GM21360 (cell line): ENCODE measurements around the gene MPZL1.
A peak's percentile ranks its signal among the peaks of the same experiment; 100 is the strongest.

Source experiments
- ATAC-seq: cut with Tn5 transposase; IDR thresholded peaks from one replicate; pipeline ENCODE4 v1.9.1; 2021; ENCODE audit warnings: mild to moderate bottlenecking, moderate library complexity; ENCODE audit not compliant: unreplicated experiment

Gene MPZL1

GRCh38 chr1:167775178-167775577, 53.4 kb downstream of the MPZL1 start:
- no peak for ATAC-seq

DNA sequence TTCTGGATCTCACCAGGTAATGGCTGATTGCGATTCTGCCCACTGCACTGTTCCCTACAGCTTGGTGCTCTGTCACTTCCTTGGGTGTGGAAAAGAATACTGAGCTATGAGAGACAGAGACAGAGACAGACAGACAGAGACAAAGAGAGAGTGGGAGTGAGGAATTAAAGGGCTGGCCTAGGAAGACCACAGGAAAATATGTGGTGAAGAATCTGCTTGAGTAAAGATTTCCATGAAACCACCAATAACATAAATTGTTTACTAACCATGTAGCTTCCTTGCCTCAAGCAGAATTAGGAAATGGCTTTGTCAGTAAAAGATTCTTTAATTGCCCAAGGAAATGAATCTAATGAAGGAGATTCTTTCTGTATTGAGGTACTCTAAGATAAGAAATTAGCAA, 54.4 kb downstream of the MPZL1 start:
- no peak for ATAC-seq

DNA sequence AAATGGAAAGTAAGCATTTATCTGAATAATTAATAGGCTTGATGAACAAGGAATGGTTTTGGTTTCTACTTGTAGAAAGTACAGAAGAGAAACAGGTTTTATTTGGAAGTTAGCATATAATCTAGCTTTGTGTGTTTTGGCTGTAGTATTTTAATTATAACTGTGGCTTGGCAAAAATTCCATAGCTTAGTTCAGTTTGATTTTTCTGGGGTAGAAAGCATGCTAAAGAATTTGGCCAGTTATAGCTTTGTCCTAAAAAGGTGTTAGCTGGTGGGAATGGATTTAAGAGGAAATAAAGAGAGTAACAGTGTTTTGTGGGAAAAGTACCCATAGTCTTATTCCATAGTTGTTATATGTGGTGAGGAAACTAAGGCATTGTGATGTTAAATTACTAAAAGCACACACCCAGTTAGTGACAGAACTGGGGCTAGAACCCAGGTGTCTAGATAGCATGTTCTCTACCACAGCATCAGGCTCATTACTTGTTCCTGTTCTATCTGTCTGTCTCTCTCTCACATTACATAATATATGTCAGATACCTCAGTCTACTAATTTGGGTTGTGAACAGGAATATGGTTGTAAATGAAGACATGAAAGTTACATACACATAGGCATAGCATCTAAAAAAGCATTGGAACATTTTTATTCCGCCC, 55.0 kb downstream of the MPZL1 start:
- ATAC-seq: no peak

- no peak for ATAC-seq
These were observed 55.5 kb downstream of the MPZL1 start for GRCh38 chr1:167777269-167777650.

- ATAC-seq: no peak
These were observed 59.8 kb downstream of the MPZL1 start for GRCh38 chr1:167781558-167781957.

DNA sequence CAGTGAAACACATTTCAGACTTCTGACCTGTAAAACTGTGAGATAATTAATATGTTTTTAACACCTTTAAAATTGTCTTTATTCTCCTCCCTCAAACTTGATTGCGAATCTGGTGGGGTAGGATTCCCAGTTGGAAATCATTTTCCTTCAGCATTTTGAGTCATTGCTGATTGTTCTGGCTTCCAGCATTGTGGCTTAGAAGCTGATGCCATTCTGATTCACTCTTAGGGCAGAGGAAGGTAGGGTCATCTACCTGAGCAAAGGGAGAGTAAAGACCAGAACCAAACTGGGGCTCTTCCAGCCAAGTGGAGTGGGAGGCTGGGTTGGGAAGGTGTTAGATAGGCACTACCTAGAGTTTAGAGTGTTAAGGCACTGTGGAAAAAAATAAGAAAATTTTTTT, 61.2 kb downstream of the MPZL1 start:
- no peak for ATAC-seq

- ATAC-seq: no peak
These were observed 63.2 kb downstream of the MPZL1 start for GRCh38 chr1:167784876-167785550.

DNA sequence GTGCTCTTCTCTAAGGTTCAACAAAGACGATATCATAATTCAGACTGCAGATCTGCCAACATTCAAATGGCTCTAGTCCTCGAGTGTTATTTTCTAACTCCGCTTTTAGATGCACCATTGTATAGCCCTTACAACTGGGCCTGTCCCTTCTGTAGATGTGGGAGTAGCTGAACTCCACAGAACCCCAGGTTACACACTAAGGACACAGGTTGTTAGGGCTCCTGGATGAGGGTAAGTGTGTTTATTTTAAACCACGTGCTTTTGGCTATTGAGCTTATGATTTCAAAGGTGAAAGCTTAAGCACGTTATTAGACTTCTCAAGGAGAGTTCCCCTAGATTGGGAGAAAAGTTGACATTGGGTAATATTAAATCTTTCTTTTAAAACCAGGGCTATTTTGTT, 64.7 kb downstream of the MPZL1 start:
- ATAC-seq: no peak

DNA sequence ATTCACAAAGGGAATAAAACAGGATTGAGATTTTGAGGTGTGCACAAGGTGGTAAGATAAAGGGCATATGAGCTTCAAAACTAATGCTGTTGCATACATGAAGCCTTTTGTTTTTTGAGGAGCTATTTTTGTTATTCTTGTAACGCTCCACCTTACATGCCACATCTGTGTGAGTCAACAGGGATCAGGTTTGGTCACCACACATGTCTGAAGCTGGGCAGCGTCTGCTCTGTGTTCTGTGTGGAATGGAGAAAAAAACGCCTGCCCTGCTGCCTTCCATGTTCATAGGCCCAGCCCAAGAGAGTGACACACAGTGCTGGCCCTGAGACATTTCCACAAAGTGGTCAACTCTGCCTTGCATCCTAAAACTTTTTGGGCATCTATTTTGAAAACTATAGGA, 67.7 kb downstream of the MPZL1 start:
- no peak for ATAC-seq

DNA sequence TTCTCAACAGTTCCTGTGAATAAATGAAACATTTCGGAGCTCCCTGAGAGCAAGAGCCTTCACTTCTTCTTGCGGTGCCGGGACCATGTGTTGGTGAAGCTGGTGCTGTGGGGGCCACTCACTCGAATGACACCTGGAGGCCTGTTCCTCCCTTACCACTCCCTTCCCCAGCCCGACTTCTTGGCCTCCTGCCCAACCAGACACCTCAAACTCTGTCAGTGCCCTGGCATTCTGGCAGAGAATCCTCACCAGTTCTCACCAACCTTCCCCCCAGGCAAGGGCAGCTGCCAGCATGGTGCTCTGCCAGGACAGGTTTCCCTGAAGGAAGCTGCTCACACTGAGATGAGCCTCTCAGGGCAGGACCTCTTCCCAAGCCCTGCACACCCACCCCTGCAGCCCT, 68.3 kb downstream of the MPZL1 start:
- no peak for ATAC-seq

- ATAC-seq: no peak
These were observed 69.8 kb downstream of the MPZL1 start for GRCh38 chr1:167791281-167792187.

GRCh38 chr1:167792188-167792565, 70.4 kb downstream of the MPZL1 start:
- ATAC-seq: no peak

DNA sequence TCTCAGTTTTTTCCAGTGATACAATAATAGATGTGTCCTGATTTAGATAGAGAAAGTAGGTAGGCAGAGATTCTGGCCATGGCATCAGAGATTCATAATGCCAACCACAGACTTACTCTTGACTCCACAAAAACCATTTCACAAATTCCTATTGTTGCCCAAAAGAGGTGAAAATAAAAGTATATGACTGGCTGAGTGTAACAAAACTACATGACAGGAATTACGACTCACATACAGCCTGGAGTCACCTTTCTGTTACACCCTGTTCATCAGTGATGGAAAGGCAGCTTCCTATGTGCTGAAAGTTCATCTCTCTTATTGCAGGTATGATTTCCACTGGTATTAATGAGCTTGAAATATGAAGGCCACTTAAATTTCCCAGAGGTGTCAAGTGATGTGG, 72.3 kb downstream of the MPZL1 start:
- ATAC-seq: no peak

DNA sequence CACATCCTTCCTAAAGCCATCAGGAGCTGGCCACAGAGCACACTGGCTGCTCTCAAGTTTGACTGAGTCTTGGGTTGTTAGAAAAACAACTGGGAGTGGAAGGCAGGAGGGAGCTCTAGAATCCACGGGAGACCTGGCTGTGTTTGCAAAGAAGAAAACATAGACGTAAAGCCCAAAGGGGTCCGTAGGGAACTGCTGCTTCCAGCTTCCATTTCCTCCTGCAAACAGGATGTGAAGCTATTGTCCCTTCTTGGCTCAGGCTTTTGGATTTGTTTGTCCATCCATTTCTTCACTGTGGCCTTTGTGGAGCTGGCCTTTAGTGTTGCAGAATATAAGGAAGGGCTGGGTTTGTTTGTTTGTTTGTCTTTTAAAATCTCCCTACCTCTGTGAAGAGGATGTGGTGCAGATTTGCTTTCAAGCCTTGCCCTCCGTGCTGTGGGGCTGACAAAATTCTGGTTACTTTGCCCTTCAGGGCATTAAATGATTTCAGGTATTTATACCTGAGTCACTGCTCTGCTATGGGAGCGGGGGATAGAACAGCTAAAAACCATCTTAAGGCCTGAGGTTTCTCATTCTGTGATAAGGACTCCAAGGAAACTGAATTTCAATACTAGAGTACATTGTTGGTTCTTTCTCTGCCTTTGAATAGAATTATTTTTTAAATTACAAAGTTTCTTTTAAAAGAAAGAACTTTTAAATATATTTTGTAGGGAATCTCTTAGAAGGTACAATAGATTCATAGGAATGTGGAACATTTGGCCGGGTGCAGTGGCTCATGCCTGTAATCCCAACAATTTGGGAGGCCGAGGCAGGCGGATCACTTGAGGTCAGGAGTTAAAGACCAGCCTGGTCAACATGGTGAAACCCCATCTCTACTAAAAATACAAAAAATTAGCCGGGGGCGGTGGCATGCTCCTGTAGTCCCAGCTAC, 74.3 kb downstream of the MPZL1 start:
- ATAC-seq: no peak

DNA sequence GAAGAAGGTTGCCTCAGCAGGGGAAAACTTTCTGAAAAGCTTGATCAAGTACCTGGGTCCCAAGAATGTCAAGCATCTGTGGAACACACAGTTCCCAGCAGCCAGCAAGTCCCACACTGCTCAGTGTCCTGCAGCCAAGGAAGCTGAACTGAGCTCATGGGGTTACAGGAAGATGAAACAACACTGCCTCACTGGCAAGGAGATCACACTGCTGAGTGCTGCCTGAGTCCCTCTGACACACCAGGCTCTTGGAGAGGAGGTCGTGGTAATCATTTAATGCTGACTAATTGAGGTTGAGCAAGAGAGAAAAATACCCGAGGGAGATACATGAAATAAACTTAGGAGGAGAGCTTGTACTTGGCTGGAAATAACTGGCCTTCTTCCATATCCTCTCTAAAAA, 75.2 kb downstream of the MPZL1 start:
- ATAC-seq: no peak

- no peak for ATAC-seq
These were observed 77.2 kb downstream of the MPZL1 start for GRCh38 chr1:167798952-167799351.

DNA sequence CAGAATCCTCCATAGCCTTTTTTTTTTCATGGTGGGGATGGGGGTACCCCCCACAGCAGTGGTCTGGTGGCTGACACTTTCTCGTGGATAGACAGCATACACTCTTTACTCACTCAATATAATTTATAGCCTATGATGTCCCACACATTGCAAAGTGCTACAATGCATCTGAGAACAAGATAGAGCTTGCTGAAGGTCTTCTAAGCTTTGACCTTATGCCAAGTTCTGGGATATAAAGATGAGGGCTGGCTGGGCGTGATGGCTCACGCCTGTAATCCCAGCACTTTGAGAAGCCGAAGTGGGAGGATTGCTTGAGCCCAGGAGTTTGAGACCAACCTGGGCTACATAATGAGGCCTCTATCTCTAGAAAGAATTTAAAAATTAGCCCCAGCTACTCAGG, 78.0 kb downstream of the MPZL1 start:
- ATAC-seq: no peak

- no peak for ATAC-seq
These were observed 78.5 kb downstream of the MPZL1 start for GRCh38 chr1:167800251-167800650.

DNA sequence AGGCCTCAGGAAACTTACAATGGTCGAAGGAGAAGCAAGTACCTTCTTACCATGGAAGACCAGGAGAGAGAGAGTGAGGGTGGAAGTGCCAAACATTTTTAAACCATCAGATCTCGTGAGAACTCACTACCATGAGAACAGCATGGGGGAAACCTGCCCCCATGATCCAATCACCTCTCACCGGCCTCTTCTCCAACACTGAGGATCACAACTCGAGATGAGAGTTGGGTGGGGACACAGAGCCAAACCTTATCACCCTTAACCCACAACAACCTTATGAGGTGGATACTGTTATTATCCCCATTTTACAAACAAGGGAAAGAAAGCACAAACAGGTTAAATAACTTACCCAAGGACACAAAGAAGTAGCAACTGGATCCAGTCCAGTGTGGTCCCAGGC, 80.5 kb downstream of the MPZL1 start:
- ATAC-seq: no peak

DNA sequence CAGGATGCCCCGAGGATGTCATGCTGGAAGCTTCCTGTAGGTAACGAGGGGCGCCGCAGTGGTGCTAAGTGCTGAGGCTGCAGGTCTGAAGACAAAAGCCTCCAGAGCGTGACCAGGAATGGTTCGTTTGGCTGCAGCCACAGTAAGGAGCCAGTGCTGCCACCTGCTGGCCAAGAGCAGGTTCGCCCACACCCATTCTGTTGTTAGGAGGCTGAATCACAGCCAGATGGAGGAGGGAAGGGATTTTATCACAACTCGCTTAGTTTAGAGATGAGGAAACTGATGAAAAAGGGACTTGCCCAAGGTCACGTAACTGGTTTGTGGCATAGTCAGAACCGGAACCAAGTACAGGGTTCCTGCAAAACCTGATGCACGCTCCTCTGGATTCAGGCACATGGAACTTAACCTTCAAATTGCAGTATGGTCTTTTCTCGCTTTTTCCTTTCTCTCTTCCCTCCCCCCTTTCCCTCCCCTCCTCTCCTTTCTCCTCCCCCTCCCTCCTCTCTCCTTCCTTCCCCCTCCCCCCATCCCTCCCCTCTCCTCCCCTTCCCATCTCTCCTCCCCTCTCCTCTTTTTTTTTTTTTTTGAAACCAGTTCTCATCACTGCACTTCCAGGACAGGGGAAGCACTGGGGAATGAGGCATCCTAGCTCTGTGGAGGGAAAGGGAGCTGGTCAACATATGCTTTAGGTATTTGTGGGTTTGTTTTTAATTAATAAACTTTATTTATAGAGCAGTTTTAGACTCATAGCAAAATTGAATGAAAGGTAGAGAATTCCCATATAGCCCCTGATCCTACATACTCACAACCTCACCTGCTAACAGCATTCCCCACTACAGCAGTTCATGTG, 81.8 kb downstream of the MPZL1 start:
- ATAC-seq: peak; percentile 91
